ENCODE data around the gene DCTN3.
A peak's percentile ranks its signal among the peaks of the same experiment; 100 is the strongest.
"Not testable (repeated sequence)": the region's sequence is repeated elsewhere in the genome, so short reads cannot be mapped to it uniquely, and the experiment has no call there.

DCTN3 gene

GRCh38 chr9:34647084-34647403, 26.7 kb upstream of the DCTN3 start:
- DNase-seq = peak in 1 of 14 donors; percentile 34

- peak; percentile 42 to 89 (median 82) for DNase-seq
Observed at GRCh38 chr9:34646211-34647083, 26.2 kb upstream of the DCTN3 start, which contains the start of gene GALT. GALT (plus strand) TSS chr9:34646675; CDS start chr9:34646705, 30 bp downstream.

- DNase-seq = no peak
Observed at GRCh38 chr9:34644766-34645314, 24.5 kb upstream of the DCTN3 start.

- no peak for DNase-seq
Observed at GRCh38 chr9:34642679-34643078, 22.4 kb upstream of the DCTN3 start.

GRCh38 chr9:34639322-34639721, 19.0 kb upstream of the DCTN3 start:
- not testable (repeated sequence) for DNase-seq

- DNase-seq = peak in 1 of 14 donors; percentile 55
Observed at GRCh38 chr9:34638138-34638445, 17.8 kb upstream of the DCTN3 start.

- DNase-seq = peak; percentile 50 to 94 (median 90)
Observed at GRCh38 chr9:34637356-34638137, 17.3 kb upstream of the DCTN3 start, which contains the start of gene SIGMAR1. SIGMAR1 (minus strand) TSS chr9:34637787; CDS start chr9:34637697, 90 bp downstream.

GRCh38 chr9:34636791-34637355, 16.6 kb upstream of the DCTN3 start:
- peak in 1 of 14 donors; percentile 39 for DNase-seq

- DNase-seq = no peak
Observed at GRCh38 chr9:34635556-34635955, 15.3 kb upstream of the DCTN3 start.

GRCh38 chr9:34634551-34635248, 14.4 kb upstream of the DCTN3 start:
- DNase-seq = no peak

GRCh38 chr9:34633851-34634550, 13.7 kb upstream of the DCTN3 start:
- peak in 12 of 14 donors; percentile 12 to 62 (median 36) for DNase-seq

GRCh38 chr9:34633166-34633565, 12.9 kb upstream of the DCTN3 start:
- DNase-seq = no peak

GRCh38 chr9:34630402-34631154, 10.3 kb upstream of the DCTN3 start:
- no peak for DNase-seq

- DNase-seq = no peak
Observed at GRCh38 chr9:34629491-34629808, 9.2 kb upstream of the DCTN3 start.

- no peak for DNase-seq
Observed at GRCh38 chr9:34628656-34629490, 8.6 kb upstream of the DCTN3 start, which contains the start of gene ARID3C. ARID3C (minus strand) TSS chr9:34629066; CDS start chr9:34628014, 1,052 bp downstream.

GRCh38 chr9:34627716-34628655, 7.7 kb upstream of the DCTN3 start:
- no peak for DNase-seq

- no peak for DNase-seq
Observed at GRCh38 chr9:34625186-34625486, 4.8 kb upstream of the DCTN3 start.

- no peak for DNase-seq
Observed at GRCh38 chr9:34624475-34625185, 4.3 kb upstream of the DCTN3 start.
